GM12891 (cell line): Measurements from ENCODE around the gene DPP10.

ENCODE experiments used
- POLR2A ChIP-seq: IDR thresholded peaks from 2 replicates; pipeline ENCODE4 v1.6.1; 2011; ENCODE audit warnings: low read depth, low read length, control low read depth
- POLR2AphosphoS5 ChIP-seq: IDR thresholded peaks from 2 replicates; pipeline ENCODE4 v1.6.1; 2011; ENCODE audit warnings: low read depth, low read length, control low read depth
- SPI1 ChIP-seq: IDR thresholded peaks from 2 replicates; pipeline ENCODE4 v1.6.1; 2011; ENCODE audit warnings: low read depth, low read length, control low read depth
- TAF1 ChIP-seq: IDR thresholded peaks from 2 replicates; pipeline ENCODE4 v1.6.1; 2011; ENCODE audit warnings: low read depth, low read length, control low read depth

- TF ChIP-seq POLR2A (no peak), POLR2AphosphoS5 (no peak), TAF1 (no peak), SPI1 (no peak)
Measured at GRCh38 chr2:114797540-114797939, 355.1 kb downstream of the DPP10 start.
